ENCODE data around the gene RAB33B.
A peak's percentile ranks its signal among the peaks of the same experiment; 100 is the strongest.

The RAB33B gene

DNA sequence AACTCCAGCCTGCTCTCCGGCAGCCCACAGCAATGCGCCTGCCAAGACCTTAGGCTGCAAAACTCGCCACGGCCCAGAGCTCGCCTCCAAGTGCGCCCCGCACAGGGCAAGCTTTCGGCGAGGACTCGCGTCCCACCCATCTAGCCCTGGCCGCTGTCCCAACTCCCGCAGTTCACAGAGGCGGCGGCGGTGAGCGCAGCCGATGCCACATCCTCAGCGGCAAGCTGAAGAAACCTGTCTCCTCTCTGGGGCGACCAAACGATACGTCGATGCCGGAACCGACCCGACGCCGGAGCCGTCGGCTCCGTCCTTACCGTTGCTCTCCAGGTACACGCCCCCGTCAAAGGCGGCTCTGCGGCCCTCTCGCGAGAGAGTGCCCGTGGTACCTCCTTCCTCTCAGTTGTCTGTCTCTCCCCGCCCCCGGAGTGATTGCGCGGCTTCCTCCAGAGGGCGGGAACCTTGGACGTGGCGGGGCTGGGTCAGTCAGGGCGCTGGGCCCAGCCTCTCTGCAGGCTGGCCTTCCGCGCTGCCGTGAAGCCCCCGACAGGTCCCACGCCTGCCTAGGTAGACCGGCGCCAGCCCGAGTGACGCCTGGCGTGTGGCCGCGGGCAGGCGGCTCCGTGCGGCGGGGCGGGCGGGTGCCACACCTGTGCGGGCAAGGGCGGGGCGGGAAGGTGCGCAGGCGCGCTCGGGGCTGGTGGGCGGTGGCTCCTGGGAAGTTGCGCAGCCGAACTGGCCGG lies 380 bp upstream of the RAB33B start (continued):
- TF ChIP-seq, protein P1, sequence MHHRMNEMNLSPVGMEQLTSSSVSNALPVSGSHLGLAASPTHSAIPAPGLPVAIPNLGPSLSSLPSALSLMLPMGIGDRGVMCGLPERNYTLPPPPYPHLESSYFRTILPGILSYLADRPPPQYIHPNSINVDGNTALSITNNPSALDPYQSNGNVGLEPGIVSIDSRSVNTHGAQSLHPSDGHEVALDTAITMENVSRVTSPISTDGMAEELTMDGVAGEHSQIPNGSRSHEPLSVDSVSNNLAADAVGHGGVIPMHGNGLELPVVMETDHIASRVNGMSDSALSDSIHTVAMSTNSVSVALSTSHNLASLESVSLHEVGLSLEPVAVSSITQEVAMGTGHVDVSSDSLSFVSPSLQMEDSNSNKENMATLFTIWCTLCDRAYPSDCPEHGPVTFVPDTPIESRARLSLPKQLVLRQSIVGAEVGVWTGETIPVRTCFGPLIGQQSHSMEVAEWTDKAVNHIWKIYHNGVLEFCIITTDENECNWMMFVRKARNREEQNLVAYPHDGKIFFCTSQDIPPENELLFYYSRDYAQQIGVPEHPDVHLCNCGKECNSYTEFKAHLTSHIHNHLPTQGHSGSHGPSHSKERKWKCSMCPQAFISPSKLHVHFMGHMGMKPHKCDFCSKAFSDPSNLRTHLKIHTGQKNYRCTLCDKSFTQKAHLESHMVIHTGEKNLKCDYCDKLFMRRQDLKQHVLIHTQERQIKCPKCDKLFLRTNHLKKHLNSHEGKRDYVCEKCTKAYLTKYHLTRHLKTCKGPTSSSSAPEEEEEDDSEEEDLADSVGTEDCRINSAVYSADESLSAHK (tag by site-specific recombination; IDR thresholded peaks at IDR 0.05), result no peak
- peak; percentile 87 for TF ChIP-seq KLF8 (tag by site-specific recombination; IDR thresholded peaks at IDR 0.05)
- no peak for TF ChIP-seq GFI1B (tag by site-specific recombination; IDR thresholded peaks at IDR 0.05)
- no peak for TF ChIP-seq ZNF19 (tag by site-specific recombination; IDR thresholded peaks at IDR 0.05; ENCODE audit: low read depth)
- TF ChIP-seq, protein P2, sequence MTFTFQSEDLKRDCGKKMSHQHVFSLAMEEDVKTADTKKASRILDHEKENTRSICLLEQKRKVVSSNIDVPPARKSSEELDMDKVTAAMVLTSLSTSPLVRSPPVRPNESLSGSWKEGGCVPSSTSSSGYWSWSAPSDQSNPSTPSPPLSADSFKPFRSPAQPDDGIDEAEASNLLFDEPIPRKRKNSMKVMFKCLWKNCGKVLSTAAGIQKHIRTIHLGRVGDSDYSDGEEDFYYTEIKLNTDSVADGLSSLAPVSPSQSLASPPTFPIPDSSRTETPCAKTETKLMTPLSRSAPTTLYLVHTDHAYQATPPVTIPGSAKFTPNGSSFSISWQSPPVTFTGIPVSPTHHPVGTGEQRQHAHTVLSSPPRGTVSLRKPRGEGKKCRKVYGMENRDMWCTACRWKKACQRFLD (tag by site-specific recombination; IDR thresholded peaks at IDR 0.05), result no peak
- no peak for TF ChIP-seq ZNF529 (tag by site-specific recombination; IDR thresholded peaks at IDR 0.05; ENCODE audit: insufficient replicate concordance)
- no peak for TF ChIP-seq BCL6B (tag by site-specific recombination; IDR thresholded peaks at IDR 0.05)
- no peak for TF ChIP-seq ZNF140 (tag by site-specific recombination; IDR thresholded peaks at IDR 0.05)
- TF ChIP-seq ZNF26 (tag by site-specific recombination; IDR thresholded peaks at IDR 0.05), result no peak
- no peak for TF ChIP-seq ZNF610 (tag by site-specific recombination; IDR thresholded peaks at IDR 0.05; ENCODE audit: borderline replicate concordance)
- no peak; the same call in 1 of the 2 replicates for TF ChIP-seq ZNF324 (tag by site-specific recombination; IDR thresholded peaks at IDR 0.05)
- TF ChIP-seq ZNF274 (IDR thresholded peaks at IDR 0.05; ENCODE audit: low read length), result no peak
- TF ChIP-seq ZNF274 (tag by site-specific recombination; IDR thresholded peaks at IDR 0.05; ENCODE audit: borderline replicate concordance), result no peak
- no peak for TF ChIP-seq ZNF214 (tag by site-specific recombination; IDR thresholded peaks at IDR 0.05; ENCODE audit: borderline replicate concordance)
- no peak for TF ChIP-seq ZNF354C (tag by site-specific recombination; IDR thresholded peaks at IDR 0.05; ENCODE audit: borderline replicate concordance, low read depth)
- TF ChIP-seq ZNF544 (tag by site-specific recombination; IDR thresholded peaks at IDR 0.05), result no peak
- TF ChIP-seq, protein P3, sequence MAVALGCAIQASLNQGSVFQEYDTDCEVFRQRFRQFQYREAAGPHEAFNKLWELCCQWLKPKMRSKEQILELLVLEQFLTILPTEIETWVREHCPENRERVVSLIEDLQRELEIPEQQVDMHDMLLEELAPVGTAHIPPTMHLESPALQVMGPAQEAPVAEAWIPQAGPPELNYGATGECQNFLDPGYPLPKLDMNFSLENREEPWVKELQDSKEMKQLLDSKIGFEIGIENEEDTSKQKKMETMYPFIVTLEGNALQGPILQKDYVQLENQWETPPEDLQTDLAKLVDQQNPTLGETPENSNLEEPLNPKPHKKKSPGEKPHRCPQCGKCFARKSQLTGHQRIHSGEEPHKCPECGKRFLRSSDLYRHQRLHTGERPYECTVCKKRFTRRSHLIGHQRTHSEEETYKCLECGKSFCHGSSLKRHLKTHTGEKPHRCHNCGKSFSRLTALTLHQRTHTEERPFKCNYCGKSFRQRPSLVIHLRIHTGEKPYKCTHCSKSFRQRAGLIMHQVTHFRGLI (tag by site-specific recombination; IDR thresholded peaks at IDR 0.05), result no peak; the same call in 1 of the 2 replicates
- no peak for TF ChIP-seq HOXA7 (CRISPR knock-in tag; IDR thresholded peaks at IDR 0.05; ENCODE audit: borderline replicate concordance)
- no peak for TF ChIP-seq ZNF654 (tag by site-specific recombination; IDR thresholded peaks at IDR 0.05; ENCODE audit: low read depth)
- TF ChIP-seq SCRT2 (tag by site-specific recombination; IDR thresholded peaks at IDR 0.05), result no peak
- TF ChIP-seq SCRT1 (tag by site-specific recombination; IDR thresholded peaks at IDR 0.05; ENCODE audit: borderline replicate concordance), result no peak
- TF ChIP-seq ZNF660 (tag by site-specific recombination; IDR thresholded peaks at IDR 0.05), result no peak
- TF ChIP-seq ZNF202 (tag by site-specific recombination; IDR thresholded peaks at IDR 0.05; ENCODE audit: borderline replicate concordance), result no peak
- no peak for TF ChIP-seq ZNF37A (tag by site-specific recombination; IDR thresholded peaks at IDR 0.05)
- no peak for TF ChIP-seq ZNF423 (tag by site-specific recombination; IDR thresholded peaks at IDR 0.05)
- no peak for TF ChIP-seq SALL2 (tag by site-specific recombination; IDR thresholded peaks at IDR 0.05; ENCODE audit: borderline replicate concordance)
- peak; percentile 53; the same call in 1 of the 2 replicates for TF ChIP-seq EGR2 (tag by site-specific recombination; IDR thresholded peaks at IDR 0.05; ENCODE audit: low read depth)
- no peak for TF ChIP-seq ZNF133 (tag by site-specific recombination; IDR thresholded peaks at IDR 0.05)
- TF ChIP-seq ZNF24 (tag by site-specific recombination; IDR thresholded peaks at IDR 0.05), result 0 out of 2 replicates have a peak, but pooled peaks have one; percentile 48
- TF ChIP-seq, protein P4, sequence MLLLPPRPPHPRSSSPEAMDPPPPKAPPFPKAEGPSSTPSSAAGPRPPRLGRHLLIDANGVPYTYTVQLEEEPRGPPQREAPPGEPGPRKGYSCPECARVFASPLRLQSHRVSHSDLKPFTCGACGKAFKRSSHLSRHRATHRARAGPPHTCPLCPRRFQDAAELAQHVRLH (tag by site-specific recombination; IDR thresholded peaks at IDR 0.05), result peak; percentile 9
- TF ChIP-seq, protein P5, sequence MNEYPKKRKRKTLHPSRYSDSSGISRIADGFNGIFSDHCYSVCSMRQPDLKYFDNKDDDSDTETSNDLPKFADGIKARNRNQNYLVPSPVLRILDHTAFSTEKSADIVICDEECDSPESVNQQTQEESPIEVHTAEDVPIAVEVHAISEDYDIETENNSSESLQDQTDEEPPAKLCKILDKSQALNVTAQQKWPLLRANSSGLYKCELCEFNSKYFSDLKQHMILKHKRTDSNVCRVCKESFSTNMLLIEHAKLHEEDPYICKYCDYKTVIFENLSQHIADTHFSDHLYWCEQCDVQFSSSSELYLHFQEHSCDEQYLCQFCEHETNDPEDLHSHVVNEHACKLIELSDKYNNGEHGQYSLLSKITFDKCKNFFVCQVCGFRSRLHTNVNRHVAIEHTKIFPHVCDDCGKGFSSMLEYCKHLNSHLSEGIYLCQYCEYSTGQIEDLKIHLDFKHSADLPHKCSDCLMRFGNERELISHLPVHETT (tag by site-specific recombination; IDR thresholded peaks at IDR 0.05), result no peak
